Suprapubic skin (tissue), 3 donors: ENCODE data around the gene CDH13.

ENCODE experiments used
- CTCF ChIP-seq, 2 donors: fragments of 200-600 bp in 1 of 2; fragments of 450-650 bp in 1 of 2; sonication (generic) in 1 of 2; IDR thresholded peaks; one replicate each; pipeline ENCODE4 v1.5.1; 2016 to 2019; ENCODE audit warnings: antibody characterized with exemption in 2 of 2, mild to moderate bottlenecking in 1 of 2, moderate library complexity in 1 of 2
- POLR2A ChIP-seq, 2 donors: fragments of 450-650 bp; IDR thresholded peaks; one replicate each; pipeline ENCODE4 v1.6.1; 2017; ENCODE audit warnings: antibody characterized with exemption in 2 of 2, mild to moderate bottlenecking in 2 of 2, moderate library complexity in 2 of 2

- TF ChIP-seq CTCF (IDR thresholded peaks at IDR 0.05) (no peak), POLR2A (IDR thresholded peaks at IDR 0.05) (no peak)
Measured at GRCh38 chr16:82882226-82882625, 255.5 kb downstream of the CDH13 start.
